Measurements from ENCODE around the gene IGFN1. TPM values are rescaled to one million over a fixed set of nuclear protein-coding genes. Genes with fewer than 3 reads are reported as not detected.

IGFN1 gene
- total and polyA plus RNA-seq, 8 donors: 0.60 to 3.0 (median 0.95) TPM

DNA sequence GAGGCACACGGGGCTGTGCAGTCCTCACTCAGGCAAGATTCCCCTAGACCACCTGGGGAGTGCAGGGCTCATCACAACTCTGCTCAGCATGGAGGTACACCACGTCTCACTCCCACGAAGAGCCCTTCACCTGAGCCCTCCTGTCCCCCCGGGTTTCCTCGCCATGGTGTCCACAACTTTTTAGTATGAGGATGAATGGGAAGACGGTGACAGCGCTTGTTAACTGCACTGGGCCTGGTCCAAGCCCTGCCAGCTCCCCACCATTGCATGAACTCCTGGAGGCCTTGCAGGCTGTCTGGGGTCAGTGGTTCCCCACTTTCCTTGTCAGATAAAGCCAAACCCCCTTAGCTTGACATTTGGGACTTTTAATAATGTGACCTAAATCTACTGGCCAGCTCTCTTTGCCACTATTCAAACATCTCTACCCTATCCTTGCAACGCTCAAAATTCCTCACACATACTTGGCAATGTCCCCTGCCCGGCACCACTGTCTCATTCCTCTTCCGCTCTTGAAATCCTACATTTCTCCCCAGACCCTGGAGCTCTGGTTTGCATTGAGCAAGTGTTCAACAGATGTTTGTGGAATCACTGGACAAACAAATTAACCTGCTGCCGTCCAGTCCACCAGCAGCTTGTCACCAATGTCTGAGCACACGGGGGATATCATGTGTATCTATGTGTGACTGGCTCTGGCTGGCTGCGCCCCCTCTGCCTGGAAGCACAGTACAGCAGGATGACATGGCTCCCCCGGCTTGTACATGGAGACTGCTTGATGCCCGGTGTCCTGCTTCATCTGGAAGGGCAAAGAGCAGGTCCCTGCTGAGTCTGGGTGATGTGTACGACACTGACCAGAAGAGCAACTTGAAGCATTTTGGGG is 47.5 kb upstream of the IGFN1 start:
- DNase-seq (no peak), ATAC-seq (no peak)
- Histone ChIP-seq H3K27ac (no peak overlapping the region), H3K4me3 (no peak overlapping the region), H3K4me1 (no peaks in the 10 kb centered on the region), H3K9me3 (no peaks in the 10 kb centered on the region), H3K27me3 (no peaks in the 10 kb centered on the region), H3K36me3 (peaks cover 0 to 91% of the 10 kb centered on the region in 2 donors)
- intact Hi-C loops (cut with DNase I): no loop called here
- TF ChIP-seq, protein P1, sequence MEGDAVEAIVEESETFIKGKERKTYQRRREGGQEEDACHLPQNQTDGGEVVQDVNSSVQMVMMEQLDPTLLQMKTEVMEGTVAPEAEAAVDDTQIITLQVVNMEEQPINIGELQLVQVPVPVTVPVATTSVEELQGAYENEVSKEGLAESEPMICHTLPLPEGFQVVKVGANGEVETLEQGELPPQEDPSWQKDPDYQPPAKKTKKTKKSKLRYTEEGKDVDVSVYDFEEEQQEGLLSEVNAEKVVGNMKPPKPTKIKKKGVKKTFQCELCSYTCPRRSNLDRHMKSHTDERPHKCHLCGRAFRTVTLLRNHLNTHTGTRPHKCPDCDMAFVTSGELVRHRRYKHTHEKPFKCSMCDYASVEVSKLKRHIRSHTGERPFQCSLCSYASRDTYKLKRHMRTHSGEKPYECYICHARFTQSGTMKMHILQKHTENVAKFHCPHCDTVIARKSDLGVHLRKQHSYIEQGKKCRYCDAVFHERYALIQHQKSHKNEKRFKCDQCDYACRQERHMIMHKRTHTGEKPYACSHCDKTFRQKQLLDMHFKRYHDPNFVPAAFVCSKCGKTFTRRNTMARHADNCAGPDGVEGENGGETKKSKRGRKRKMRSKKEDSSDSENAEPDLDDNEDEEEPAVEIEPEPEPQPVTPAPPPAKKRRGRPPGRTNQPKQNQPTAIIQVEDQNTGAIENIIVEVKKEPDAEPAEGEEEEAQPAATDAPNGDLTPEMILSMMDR (IDR thresholded peaks at IDR 0.05): no peak

- DNase-seq: no peak
- H3K27ac ChIP-seq: no peak overlapping the region
- no peak for ATAC-seq
- H3K4me3 ChIP-seq: no peak overlapping the region
- H3K9me3 ChIP-seq: no peaks in the 10 kb centered on the region
- no peaks in the 10 kb centered on the region for H3K4me1 ChIP-seq
- intact Hi-C loops (cut with DNase I): no loop called here
- H3K27me3 ChIP-seq: no peaks in the 10 kb centered on the region
- TF ChIP-seq, protein P1 (IDR thresholded peaks at IDR 0.05): no peak
- peaks cover 0 to 95% of the 10 kb centered on the region in 2 donors for H3K36me3 ChIP-seq
Measured at GRCh38 chr1:201143726-201144635, 46.6 kb upstream of the IGFN1 start.

DNA sequence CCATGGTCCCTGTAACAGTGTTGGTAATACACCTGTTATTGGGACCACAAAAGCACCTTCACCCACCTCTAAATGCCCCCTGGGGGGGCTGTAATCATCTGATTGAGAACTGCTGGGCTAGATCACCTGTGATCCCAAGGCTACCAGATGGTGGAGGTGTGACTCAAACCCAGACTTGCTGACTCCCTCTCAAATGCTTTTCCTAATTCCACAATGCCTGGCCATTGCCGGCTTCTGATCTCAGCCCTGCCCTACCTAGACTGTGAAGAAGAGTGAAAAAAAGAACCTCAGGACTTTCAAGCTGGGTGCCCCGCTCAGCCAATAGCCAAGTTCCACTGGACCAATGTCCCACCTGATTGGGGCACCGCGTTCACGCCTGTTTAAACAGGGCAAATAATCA is 45.9 kb upstream of the IGFN1 start:
- intact Hi-C loops (cut with DNase I): no loop called here
- Histone ChIP-seq H3K4me1 (no peaks in the 10 kb centered on the region), H3K4me3 (no peak overlapping the region), H3K9me3 (no peaks in the 10 kb centered on the region), H3K36me3 (peaks cover 0 to 88% of the 10 kb centered on the region in 2 donors), H3K27ac (no peak overlapping the region), H3K27me3 (no peaks in the 10 kb centered on the region)
- DNase-seq: no peak
- TF ChIP-seq, protein P1 (IDR thresholded peaks at IDR 0.05): no peak
- no peak for ATAC-seq

DNA sequence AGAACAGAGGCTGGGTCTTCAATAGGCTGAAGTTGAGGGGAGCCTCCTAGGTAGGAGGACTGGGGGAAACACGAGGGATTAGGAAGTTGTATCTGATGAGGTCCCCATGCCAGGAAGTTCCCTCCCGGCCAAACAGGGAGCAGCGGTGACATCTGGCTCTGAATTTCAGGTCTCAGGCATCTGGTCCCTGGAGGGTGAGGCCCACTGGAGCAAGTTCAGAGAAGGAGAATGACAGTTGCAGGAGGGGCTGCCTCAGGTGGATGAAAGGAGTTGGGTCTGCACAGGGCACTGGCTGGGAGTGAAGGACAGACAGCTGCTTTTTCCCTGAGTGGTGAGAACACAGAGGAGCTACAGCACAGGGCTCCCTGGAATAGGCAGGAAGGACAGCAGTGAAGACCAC is 45.5 kb upstream of the IGFN1 start:
- intact Hi-C loops (cut with DNase I): no loop called here
- Histone ChIP-seq H3K27me3 (no peaks in the 10 kb centered on the region), H3K27ac (no peak overlapping the region), H3K36me3 (peaks cover 0 to 84% of the 10 kb centered on the region in 2 donors), H3K4me3 (no peak overlapping the region), H3K9me3 (no peaks in the 10 kb centered on the region), H3K4me1 (no peaks in the 10 kb centered on the region)
- TF ChIP-seq, protein P1 (IDR thresholded peaks at IDR 0.05): no peak
- no peak for ATAC-seq
- no peak for DNase-seq

- H3K27ac ChIP-seq: no peak overlapping the region
- intact Hi-C loops (cut with DNase I): no loop called here
- H3K4me3 ChIP-seq: no peak overlapping the region
- H3K4me1 ChIP-seq: no peaks in the 10 kb centered on the region
- peaks cover 0 to 77% of the 10 kb centered on the region in 2 donors for H3K36me3 ChIP-seq
- no peaks in the 10 kb centered on the region for H3K27me3 ChIP-seq
- TF ChIP-seq, protein P1 (IDR thresholded peaks at IDR 0.05): no peak
- no peak for DNase-seq
- no peaks in the 10 kb centered on the region for H3K9me3 ChIP-seq
- no peak for ATAC-seq
Measured at GRCh38 chr1:201145816-201146215, 44.8 kb upstream of the IGFN1 start.

All from left lung (tissue), 10 donors.